ENCODE data around the gene UBAC2.

Gene UBAC2

DNA sequence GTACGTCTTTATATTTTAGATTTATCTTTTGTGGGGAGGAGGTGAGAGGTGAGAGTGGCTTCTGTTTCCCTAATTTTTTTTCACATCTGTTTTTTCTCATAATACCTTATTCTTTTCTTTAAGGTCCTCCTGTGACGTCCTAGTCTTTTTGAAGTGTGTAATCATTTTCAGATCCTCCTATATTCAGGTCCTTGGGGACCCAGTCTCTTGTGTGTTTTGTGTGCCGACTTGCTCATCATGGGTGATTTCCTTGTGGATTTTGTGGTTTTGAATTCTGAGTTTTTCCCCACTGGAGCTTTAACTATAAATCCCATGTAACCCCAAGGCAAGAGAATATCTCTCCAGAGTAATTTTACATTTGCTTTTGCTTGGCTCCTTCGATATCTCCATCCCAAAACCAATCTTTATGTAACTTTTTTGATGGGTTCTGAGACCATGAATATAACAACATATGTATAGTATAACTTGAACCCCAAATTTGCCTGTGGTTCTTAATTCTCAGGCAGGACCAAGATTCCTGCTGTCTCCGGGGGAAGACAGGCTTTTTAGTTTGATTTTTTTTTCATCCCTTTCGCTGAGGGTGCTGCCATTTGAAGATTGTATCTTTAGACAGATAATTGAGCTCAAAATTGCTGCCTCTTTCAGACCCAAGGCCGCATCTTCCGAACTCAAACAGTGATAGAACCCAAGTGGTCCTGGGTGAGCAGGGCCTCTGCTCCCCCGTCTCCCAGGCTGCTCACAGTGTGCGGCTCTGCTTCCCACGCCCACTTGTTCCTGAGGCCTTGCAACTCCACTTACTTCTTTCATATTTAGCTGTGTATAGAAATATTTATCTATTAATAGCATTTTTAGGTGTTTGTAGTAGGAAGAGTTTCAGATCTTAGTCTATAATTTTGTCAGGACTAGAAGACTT lies 165.7 kb downstream of the UBAC2 start:
- no peak for DNase-seq

DNA sequence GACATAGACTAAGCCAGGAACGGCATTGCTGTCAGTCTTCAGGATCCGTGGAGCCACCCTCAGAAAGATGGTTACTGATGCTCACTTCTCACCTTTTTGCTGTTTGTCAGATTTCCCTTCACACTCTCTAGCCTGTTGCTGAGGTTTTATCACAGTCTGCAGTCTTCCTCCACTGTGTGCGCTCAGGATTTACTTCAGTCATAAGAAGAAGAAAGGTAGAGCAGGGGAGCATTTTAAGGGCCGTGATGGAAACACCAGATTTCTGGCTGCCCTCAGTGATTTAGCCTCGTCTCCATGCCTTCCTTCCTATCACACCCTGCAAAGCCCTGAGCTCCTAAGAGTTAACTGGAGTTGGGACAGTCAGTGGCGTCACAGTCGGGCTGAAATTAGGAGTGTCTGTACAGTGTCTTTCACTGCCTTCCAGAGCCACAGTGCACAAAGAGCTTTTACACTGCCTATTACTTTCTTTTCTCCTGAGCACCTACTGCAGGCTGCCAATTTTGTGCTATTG lies 166.5 kb downstream of the UBAC2 start:
- DNase-seq: no peak

DNA sequence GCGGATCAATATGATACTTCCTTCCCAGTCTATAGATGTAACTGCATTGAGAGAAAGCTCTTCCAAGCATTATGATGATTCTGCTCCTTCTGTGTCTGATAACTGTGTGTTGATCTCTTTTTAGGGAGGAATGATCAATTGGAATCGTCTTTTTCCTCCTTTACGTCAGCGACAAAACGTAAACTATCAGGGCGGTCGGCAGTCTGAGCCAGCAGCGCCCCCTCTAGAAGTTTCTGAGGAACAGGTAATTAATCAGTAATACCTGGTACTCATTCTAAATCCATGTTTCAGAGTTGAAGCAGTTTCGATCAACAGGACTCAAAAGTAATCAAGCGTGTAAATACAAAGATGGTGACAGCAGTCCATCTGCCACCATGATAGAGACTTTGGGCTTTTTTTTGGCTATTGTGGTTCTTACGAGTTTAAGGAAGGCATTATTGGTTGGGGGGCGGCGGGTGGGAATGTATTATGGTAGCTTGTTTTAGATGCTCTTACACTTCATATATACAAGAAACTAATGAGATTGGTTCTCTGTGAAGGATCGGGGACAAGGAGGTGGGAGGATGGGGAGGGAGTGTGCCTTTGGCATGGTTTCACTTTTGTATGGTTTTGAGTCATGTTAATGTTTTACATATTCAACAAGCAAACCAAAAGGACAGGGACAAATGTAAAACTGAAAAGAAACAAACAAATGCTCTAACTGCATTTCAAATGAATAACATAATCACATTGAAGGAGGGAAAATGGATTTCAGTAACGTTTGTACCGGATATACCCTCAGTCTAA lies 167.2 kb downstream of the UBAC2 start:
- no peak for DNase-seq

DNA sequence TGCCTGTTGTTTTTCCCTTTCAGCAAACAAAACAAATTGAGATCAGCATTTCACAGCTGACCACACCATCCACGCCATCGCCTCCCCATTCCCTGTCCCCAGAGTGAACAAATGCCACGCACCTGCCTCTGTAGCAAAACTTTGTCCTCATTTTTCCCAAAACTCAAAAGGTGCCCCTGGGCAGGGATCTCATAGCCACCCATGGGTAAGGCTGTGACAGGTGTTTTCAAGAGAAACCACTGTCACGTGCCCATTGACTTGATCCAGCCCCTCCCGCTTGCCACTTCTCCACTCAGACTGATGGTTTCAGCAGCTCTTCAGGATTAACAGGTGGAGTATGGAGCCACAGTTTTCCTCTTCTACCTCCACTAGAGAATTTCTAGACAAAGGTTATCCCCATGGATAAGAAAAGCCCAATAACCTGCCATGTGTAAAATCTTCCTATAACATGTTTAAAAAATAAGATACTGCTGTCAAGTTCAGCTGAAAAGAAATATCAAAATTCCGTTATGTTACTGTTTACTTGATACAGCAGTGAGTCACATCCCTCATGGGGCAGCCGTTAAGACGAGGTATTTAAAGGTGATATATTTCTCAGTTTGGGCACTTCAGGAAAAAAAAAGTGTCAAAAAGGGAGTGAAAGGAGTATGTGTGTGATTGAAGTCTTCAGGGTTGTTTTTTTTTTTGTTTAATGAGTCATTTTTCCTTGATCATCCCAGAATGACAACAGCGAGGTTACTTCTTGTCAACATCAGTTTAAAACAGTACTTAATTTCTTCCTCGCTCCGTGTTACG lies 170.0 kb downstream of the UBAC2 start:
- no peak for DNase-seq

DNA sequence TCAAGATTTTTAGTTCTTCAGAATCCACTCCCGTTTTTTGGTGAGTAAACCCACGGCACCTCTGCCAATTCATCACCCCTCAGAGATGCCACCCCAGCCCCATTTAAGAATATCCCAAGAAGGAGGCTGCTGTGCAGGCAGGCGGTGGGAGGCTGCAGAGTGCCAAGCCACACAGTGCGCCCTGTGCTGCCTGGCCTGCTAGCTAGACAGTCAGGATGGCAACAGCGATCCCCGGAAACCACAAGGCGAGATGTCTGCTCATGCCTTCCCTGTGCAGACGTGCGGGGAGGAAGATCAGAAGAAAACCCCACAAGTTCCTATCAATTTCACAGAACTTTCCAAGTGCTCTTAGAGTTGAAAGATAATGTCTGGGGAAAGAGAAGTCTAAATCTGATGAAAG lies 171.3 kb downstream of the UBAC2 start:
- DNase-seq: no peak

DNA sequence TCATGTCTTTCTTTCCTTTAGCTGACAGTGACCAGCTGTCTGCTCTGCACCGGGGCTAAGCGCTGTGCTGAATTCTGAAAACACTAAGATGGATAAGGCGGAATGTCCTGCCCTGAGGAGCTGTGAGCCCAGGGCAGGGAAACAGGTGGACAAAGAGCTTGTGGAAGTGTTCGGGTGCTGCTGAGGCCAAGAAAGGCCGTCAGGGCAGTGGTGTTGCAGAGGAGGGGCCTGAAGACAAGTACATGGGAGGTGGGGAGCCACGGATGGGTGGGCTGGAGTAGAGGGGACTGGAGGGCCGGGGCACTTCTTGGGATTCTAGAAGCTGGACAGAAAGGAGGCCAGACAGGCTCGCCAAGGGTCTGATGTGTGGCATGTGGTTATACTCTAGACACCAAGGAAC lies 172.8 kb downstream of the UBAC2 start:
- DNase-seq: no peak

DNA sequence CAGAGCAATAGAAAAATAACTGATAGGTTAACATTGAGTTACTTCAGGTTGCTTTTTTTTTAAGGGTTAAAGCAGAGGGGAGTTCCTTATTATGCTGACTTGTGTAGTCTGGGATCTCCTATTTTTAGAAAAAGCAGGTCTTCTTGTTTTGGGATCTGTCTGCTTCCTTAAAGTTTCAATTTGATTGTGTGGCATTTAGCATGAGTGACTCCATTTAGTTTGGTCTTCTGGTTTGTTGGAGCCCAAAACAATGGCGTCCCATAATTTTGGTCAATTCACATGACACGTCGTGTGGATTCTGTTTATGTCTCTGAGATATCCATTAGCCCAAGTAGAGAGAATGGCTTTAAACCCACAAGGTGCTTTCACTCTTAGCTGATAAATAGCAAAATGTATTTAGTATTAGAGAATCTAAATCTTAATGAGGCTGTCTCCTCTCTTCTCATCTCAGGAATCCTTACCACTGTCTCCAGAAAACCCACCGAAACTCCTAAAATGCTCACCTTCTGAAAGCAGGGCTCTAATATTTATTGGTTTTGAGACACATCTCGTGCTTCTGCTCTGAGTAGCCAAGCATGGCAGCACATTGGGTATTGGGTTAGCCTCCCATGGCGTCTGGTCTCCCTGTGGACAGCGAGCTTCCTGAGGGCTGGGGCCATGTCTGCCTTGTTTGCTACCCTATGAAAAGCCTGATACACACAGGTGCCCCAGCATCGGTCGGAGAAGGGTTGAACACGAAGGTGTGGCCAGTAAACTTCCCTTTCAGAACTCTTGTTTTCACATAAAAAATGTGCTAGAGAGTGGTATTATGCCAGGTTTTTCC lies 173.7 kb downstream of the UBAC2 start:
- no peak for DNase-seq

DNA sequence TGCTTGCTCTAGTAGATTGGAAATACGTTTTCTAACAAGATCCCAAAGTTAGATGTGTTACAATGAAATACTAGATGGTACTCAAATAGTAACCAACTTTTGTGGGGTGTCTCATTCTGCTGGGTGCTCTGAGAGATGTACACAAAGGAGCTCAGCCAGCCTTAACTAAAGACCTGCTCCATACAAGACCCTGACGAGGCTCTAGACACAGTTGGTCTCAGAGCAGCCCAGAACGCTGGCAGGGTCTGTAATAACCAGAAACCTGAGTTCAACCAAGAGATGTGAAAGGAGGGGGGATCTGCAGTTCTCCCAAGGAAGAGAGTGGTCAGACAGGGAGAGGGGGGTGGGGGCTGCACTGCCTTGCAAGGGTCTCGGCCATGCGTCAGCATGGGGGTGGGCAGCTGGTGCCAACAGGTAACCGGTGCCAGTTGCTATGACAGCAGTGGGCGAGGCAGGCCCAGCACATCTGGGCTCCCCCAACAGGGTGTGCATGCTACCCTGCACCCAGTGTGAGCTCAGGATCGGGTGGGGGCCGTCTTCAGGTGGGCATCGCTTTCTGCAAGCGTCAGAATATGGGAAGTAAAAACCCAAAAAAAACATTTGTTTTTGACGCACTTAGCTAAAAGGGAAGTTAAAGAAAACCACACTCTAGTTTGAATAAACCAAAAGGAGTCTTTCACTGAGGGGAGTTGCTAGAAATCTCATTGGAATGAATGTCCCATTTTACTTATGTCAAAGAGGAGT lies 174.5 kb downstream of the UBAC2 start:
- DNase-seq: no peak

DNA sequence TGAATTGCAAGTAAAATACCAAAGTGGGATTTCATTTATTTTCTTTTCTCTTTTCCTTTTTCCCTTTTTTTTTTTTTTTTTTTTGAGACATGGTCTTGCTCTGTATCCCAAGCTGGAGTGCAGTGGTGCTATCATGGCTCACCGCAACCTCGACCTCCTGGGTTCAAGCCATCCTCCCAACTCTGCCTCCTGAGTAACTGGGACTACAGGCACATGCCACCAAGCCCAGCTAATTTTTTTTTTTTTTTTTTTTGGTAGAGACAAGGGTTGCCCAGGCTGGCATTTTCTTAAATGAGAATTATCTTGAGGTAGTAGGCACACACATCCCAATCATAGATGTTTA lies 175.1 kb downstream of the UBAC2 start:
- no peak for DNase-seq

DNA sequence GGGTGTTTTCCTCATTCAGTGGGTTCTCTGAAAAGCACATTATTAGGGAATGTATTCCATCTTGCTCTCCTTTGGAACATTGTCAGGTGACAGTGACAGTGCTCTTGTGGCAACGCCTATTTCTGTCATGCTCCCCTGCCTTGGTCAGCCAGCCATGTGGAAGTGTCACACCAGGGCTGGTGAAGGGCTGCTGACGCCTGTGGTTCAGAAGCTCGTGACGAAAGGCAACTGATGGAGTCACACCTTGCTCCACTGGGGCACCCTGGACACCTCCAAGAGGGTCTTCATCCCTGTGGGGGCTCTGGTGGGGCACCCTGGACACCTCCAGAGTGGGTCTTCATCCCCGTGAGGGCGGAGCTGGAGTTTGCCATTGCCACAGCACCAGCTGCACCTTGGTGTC lies 175.5 kb downstream of the UBAC2 start:
- no peak for DNase-seq

DNA sequence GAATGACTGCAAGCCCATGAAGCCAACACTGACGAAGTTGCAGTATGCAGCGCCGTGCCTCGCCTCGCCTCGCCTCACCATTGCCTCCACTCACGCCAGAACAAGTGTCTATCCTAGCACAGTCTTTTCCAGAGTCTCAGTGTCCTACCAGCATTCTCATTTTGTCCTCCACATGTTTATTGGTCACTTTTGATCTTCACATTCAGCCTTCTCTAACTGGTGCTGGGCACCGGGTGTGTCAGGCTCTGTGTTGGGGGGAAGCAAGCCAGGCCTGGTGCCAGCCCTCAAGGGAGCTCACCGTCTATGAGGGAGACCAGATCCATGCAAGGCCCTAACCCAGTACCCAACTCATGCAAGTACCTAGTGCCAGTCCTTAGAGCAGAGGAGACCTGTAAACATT lies 176.3 kb downstream of the UBAC2 start:
- DNase-seq: no peak

DNA sequence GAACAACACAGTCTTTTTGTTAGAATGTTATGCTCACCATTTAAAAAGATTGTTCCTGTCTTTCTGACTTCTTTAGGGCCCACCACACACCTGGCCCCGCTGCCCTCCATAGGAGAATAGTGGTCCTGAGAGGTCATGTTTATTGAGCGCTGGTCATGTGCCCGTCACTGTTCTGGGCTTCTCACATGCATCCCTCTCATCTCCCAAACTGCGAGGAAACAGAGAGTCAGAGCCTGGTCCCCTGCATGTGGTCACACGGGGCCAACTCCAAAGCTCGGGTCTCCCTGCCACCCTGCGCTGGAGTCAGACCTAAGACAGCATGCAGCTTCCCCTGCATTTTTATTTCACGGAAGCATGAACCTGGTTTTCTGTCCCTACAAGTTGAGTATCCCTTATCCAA lies 177.0 kb downstream of the UBAC2 start:
- no peak for DNase-seq

DNA sequence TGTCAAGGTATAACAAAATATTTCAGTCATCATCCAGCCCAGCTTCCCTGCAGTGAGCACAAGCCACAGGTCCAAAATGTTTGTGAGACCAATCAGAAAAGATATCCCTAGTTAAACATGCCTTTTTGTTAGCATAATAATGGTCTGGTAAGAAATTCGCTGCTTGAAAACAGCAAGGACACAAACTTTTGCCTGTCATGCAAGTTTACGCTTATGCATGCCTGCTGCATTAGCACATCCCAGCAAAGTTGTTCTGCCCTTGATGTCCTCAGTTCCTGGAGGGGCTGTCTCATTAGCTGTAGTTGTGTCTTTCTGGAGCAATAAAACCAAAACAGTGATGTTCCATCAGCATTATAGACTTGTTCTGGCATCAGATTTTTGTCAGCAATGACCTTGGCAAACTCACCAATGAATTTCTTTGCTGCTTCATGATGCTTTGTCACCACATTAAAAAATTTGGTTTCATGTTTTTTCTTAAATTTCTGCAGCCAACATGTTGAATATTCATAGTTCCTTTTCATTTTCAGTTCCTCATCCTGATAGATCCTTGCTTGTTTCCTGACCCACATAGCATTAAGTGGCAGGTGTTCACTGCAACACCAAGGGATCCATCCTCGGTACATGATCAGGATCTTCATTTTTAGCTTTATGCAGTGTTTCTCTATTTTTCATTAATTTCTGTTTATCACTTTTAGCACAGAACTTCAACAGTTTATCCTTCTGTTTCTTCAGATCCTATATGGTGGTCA lies 178.5 kb downstream of the UBAC2 start:
- DNase-seq: no peak

DNA sequence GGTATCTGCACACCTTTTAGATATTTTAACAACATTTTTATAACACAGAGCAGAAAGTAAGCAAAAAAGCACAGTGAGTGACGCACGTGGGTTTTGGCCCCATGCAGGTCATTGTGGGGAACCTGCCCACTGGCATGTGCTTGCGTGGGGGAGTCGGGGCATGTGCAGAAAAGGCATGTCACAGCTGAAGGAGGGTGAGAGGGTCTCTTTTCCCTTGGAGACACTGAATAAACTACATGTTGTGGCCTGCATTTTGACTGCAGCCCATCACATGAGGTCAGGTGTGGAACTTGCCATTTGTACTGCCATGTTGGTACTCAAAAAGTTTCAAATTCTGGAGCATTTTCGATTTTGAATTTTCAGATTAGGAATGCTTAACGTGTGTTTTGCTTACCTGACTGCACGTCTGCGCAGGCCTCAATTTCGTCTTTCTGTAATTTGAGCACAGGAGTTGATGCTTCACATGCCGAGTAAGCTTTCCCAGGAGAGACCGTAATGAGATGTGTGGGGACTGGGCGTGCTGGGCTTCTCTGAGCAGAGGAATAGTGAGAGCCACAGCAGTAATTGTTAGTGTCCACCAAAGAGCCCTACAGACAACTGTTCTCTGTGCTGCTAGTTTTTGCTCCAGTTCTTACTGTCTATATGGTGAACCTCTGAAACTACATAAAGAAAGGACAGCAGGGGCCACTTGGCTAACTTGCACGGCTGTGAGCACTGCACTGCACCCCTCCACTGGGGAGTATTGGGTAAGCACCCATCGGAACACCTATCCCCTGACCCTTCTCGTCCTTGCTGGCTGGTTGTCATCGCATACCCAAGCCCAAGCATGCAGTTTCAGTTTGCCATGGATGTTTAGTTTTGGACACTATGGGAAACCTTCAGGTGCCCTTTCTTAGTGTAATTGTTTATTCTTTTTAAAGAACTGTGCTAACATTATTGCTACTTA lies 179.5 kb downstream of the UBAC2 start:
- no peak for DNase-seq

DNA sequence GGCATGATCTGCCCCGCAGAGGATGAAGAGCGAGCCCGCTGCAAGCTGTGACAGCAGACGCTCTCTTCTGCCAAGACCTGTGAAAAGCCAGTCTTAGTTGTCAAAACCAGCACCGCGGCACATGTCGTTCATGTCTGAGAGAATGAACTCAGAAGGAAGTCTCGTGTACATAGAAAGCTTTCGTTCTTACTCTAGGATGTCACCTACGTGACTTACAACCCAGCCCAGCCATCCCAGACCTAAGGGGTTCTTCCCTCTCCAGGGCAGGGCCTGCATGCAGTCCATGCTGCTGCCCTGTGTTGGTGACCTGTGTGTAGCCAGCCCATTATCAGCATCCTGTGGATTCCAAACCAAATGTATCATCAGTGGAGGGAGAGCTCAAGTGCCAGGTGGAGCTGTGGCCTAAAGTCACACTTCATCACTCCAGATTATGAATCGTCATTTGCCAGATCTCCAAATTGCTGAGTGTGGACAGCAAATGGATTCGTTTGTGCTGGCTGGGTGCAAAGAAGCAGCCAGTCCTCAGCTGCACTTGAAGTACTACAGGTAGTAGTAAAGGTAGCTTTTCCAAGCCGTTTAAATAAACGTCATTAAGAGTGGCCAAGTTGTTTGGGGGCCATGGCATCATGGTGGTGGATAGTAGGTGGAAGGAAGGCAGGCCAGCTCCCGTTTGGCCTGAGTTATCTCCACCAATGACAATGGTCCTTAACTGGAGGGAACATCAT lies 180.4 kb downstream of the UBAC2 start:
- no peak for DNase-seq

DNA sequence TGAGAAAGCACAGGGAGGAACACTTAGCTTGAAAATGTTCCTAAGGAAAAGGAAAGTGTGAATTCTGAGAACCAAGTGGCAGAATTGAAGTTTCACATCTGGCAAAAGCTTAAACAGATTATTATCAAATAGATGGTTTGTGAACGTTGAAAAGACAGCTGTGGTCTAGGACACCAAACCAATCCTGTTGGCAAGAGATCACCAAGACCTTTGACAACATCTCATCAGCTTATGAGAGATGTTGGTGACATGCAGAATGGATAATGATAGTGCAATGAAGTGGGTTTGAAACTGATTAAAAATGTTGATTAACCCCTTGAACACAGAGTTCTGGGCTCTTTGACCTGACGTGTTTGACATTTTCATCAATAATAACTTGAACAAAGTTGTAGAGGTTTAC lies 181.1 kb downstream of the UBAC2 start:
- DNase-seq: no peak

DNA sequence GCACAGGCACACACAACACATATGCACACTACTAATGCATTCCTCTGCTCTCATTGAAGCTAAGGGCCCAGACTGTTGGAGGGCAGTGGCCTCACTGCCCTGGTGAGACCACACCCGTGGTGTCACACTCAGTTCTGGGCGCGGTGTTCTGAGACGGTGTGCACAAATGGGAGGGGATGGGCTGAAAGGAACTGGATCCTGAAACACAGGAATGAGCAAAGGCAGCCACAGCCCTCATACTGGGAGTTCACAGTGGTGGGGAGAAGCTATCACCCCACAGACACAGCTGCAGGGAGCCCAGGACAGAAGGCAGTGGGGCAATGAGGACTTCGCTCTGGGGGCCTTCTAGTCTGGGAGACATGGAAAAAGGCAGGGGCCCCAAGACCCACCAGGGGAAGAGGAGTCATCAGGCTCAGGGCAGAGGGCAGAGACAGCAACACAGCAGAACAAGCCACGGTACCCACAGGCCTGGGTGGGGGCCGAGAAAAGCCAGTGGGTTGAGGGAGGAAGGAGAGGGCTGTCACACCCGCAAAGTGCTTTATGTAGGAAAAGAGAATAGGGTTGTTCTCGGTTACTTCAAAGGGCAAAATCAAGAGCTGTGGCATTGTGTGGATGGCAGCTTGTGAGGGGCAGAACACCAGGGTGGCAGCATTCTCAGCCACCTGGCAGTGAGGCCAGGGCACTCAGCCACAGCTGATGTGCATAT lies 181.9 kb downstream of the UBAC2 start:
- DNase-seq: no peak

DNA sequence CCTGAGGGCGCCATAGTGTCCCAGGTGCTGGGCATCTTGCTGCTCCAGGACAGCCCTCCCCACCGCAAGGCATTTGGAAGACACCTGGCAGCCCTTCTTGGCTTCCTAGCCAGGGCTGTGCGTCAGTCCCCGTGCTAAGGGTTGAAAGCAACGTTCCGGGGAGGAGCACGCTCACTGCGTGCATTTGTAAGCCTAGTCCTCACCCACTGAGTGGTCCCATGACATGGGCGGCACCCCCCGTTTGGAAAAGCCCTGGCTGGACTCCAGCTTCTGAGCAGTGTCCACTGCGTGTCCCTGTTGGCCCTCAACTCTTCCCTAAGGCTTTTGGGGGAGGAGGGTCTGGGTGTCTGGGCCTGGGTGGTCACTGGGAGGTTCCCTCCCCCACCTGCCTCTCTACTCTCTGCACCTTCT lies 182.9 kb downstream of the UBAC2 start:
- DNase-seq: no peak
